OCI-LY1 (cell line): ENCODE measurements around the gene GPR68.

Source experiments
- EZH2 ChIP-seq: fragments of 200-600 bp; sonication (generic), shearing (Covaris generic); IDR thresholded peaks from 2 replicates; pipeline ENCODE4 v1.8.0; 2017; ENCODE audit warnings: borderline replicate concordance, mixed run types, mild to moderate bottlenecking, antibody characterized with exemption, low read length, moderate library complexity, mixed read lengths
- TF ChIP-seq, protein P1 (sequence below): fragments of 200-600 bp; sonication (generic), shearing (Covaris generic); IDR thresholded peaks from 2 replicates; pipeline ENCODE4 v1.5.1; 2017; ENCODE audit warnings: mild to moderate bottlenecking, antibody characterized with exemption, low read length, moderate library complexity, mixed read lengths

DNA sequence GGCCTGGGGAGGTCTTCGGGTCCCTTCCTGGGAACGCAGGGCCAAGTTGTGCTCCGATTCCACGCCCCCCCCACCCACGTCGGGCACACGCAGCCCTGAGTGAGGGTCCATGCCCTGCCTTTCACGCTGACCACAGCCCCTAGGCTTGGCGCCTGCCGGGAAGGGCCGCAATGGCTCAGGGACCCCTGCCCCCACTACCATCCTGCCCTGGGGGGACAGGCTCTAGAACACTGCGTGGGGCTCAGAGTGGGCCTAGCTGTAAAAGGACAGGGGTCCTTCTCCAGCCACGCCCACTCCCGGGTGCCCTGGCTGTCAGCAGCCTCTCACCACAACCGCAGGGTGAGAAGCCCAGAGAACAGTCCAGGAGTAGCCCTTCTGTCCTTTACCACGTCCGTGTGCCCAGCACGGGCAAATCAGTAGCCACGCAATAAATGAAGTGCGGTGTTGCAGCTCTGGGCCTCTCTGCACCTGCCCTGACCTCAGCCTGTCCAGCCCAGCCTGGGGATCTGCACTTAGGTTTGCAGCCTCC, 9.4 kb upstream of the GPR68 start:
- TF ChIP-seq, protein P1, sequence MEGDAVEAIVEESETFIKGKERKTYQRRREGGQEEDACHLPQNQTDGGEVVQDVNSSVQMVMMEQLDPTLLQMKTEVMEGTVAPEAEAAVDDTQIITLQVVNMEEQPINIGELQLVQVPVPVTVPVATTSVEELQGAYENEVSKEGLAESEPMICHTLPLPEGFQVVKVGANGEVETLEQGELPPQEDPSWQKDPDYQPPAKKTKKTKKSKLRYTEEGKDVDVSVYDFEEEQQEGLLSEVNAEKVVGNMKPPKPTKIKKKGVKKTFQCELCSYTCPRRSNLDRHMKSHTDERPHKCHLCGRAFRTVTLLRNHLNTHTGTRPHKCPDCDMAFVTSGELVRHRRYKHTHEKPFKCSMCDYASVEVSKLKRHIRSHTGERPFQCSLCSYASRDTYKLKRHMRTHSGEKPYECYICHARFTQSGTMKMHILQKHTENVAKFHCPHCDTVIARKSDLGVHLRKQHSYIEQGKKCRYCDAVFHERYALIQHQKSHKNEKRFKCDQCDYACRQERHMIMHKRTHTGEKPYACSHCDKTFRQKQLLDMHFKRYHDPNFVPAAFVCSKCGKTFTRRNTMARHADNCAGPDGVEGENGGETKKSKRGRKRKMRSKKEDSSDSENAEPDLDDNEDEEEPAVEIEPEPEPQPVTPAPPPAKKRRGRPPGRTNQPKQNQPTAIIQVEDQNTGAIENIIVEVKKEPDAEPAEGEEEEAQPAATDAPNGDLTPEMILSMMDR = no peak
- no peak for TF ChIP-seq EZH2
